Activated B cell treated with CpG ODN at 0.5 μM for 24 hours (primary cell): Measurements from ENCODE around the gene HDHD3. TPM values are rescaled to one million over a fixed set of nuclear protein-coding genes. Genes with fewer than 3 reads are reported as not detected.

ENCODE experiments used
- ATAC-seq: fragments of 200-7000 bp; cut with Tn5 transposase; one replicate; pipeline ENCODE4 v1.10.0; 2021; ENCODE audit warnings: low read depth, mild to moderate bottlenecking, moderate library complexity
- CTCF ChIA-PET: fragments of 350-600 bp; sonication (Branson Sonifier 250); formaldehyde crosslinking; loops from one replicate; lab custom pipeline; 2021; ENCODE audit warnings: antibody characterized with exemption; lab: Charles Lee
- POLR2A ChIA-PET: fragments of 350-600 bp; sonication (Branson Sonifier 250); formaldehyde crosslinking; loops from one replicate; lab custom pipeline; 2021; ENCODE audit warnings: antibody characterized with exemption; lab: Charles Lee
- DNase-seq: peaks from one replicate; pipeline ENCODE4 v3.0.0; 2022
- H3K27ac Mint-ChIP-seq: one replicate; pipeline ENCODE4 v1.8.0; 2020; ENCODE audit warnings: mixed read lengths
- H3K27me3 Mint-ChIP-seq: one replicate; pipeline ENCODE4 v1.8.0; 2021; ENCODE audit warnings: mixed read lengths
- H3K36me3 Mint-ChIP-seq: one replicate; pipeline ENCODE4 v1.8.0; 2021; ENCODE audit warnings: low read depth, mixed read lengths
- H3K4me1 Mint-ChIP-seq: one replicate; pipeline ENCODE4 v1.8.0; 2021; ENCODE audit warnings: mixed read lengths
- H3K4me3 Mint-ChIP-seq: one replicate; pipeline ENCODE4 v1.8.0; 2020; ENCODE audit warnings: mild to moderate bottlenecking, mixed read lengths
- H3K9me3 Mint-ChIP-seq: one replicate; pipeline ENCODE4 v1.8.0; 2020; ENCODE audit warnings: mixed read lengths
- intact Hi-C: fragments of 100-400 bp; cut with micrococcal nuclease; formaldehyde crosslinking; loops from one replicate; pipeline ENCODE4 v1.15.1; 2024
- total RNA-seq: library from RNA; stranded (reverse); gene quantifications from 2 replicates; pipeline ENCODE4 v1.2.3, GENCODE V29; 2022
- TF ChIP-seq, protein P1 (sequence below): fragments of 200-600 bp; IDR thresholded peaks from one replicate; pipeline ENCODE4 v1.8.0; 2022; ENCODE audit warnings: antibody characterized with exemption, mild to moderate bottlenecking

The HDHD3 gene
- total RNA-seq, 1 donor from 2014 or later: 23.9 TPM

DNA sequence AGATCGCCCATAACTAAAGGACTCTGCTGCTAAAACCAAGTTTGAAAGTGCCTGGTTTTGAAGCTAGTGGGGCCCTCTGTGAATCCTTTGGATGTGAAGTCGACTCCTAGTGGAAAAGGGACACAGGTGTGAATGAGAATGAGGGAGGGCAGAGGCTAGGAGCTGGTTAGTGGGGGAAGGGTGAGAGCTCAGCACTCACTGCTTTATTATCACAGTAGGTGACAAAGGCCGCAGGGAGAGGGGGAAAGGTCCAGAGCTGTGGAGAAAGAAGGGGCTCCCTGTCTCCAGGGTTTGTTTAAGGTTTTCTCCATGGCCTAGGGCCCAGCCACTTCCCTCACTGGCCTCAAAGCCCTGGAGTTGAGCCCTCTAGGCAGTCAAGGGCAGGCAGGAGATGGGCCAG lies 3.5 kb downstream of the HDHD3 start:
- H3K27me3 Mint-ChIP-seq: no peaks in the 10 kb centered on the region
- H3K4me3 Mint-ChIP-seq: no peak overlapping the region
- TF ChIP-seq, protein P1, sequence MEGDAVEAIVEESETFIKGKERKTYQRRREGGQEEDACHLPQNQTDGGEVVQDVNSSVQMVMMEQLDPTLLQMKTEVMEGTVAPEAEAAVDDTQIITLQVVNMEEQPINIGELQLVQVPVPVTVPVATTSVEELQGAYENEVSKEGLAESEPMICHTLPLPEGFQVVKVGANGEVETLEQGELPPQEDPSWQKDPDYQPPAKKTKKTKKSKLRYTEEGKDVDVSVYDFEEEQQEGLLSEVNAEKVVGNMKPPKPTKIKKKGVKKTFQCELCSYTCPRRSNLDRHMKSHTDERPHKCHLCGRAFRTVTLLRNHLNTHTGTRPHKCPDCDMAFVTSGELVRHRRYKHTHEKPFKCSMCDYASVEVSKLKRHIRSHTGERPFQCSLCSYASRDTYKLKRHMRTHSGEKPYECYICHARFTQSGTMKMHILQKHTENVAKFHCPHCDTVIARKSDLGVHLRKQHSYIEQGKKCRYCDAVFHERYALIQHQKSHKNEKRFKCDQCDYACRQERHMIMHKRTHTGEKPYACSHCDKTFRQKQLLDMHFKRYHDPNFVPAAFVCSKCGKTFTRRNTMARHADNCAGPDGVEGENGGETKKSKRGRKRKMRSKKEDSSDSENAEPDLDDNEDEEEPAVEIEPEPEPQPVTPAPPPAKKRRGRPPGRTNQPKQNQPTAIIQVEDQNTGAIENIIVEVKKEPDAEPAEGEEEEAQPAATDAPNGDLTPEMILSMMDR: no peak
- peaks cover 18% of the 10 kb centered on the region for H3K4me1 Mint-ChIP-seq
- H3K27ac Mint-ChIP-seq: no peak overlapping the region
- ChIA-PET CTCF (no interaction called here), POLR2A (no interaction called here)
- ATAC-seq (no peak), DNase-seq (no peak)
- peaks cover 28% of the 10 kb centered on the region for H3K36me3 Mint-ChIP-seq
- H3K9me3 Mint-ChIP-seq: no peaks in the 10 kb centered on the region
- intact Hi-C loops: no loop called here

DNA sequence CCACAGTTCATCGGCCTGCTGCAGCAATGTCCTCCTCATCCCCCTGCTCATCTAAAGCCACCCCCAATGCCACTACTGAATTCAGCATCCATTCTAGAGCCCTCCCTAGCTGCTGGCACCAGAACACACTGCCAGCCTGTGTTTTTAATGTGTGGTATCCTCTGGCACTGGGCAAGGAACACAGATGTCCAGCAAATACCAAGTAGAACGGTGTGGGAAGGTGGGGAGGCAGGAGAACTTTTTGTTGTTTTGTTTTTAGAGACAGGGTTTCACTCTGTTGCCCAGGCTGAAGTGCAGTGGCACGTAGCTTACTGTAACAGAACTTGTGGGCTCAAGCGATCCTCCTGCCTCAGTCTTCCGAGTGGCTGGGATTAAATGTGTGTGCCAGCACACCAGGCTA lies 4.7 kb downstream of the HDHD3 start:
- Mint-ChIP-seq H3K27me3 (no peaks in the 10 kb centered on the region), H3K36me3 (peaks cover 28% of the 10 kb centered on the region), H3K4me3 (no peak overlapping the region), H3K4me1 (peaks cover 18% of the 10 kb centered on the region), H3K9me3 (no peaks in the 10 kb centered on the region), H3K27ac (no peak overlapping the region)
- ChIA-PET CTCF (no interaction called here), POLR2A (interaction anchor here (1.1 kb wide), 1 partner anchor 8 kb away, joined by 3 read pairs; no protein-coding TSS in a partner anchor)
- ATAC-seq (no peak), DNase-seq (no peak)
- TF ChIP-seq, protein P1: no peak
- intact Hi-C loops: no loop called here

DNA sequence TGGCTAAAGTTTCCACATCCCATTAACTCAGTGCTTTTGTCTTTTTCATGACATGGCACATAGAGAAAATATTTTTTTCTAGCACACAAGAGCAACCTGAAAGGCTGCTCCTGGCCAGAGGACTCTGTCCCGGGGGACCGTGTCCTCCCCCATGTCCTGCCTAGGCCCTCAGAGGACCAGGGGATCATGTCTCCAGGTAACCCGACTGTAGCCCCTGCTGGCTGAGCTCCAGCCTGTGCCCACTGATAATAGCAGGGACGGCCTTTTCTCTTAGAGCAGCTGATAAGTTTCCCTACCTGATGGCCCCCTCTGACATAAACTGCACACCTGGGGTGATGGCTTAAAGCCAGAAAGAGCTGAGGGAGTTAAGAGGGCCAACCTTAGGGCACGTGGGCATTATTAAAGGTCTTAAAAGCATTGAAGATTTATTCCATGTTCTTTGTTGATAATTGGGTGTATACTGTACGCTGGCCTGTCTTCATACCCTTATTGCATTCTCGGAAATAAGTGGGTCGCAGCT lies 5.9 kb downstream of the HDHD3 start:
- peaks cover 13% of the 10 kb centered on the region for H3K4me1 Mint-ChIP-seq
- POLR2A ChIA-PET: interaction anchor here (0.6 kb wide), 1 partner anchor 20 kb away, joined by 3 read pairs; no protein-coding TSS in a partner anchor
- CTCF ChIA-PET: no interaction called here
- H3K4me3 Mint-ChIP-seq: no peak overlapping the region
- intact Hi-C loops: no loop called here
- no peak for ATAC-seq
- DNase-seq: no peak
- H3K27ac Mint-ChIP-seq: no peak overlapping the region
- TF ChIP-seq, protein P1: no peak
- H3K9me3 Mint-ChIP-seq: no peaks in the 10 kb centered on the region
- no peaks in the 10 kb centered on the region for H3K27me3 Mint-ChIP-seq
- peaks cover 26% of the 10 kb centered on the region for H3K36me3 Mint-ChIP-seq

DNA sequence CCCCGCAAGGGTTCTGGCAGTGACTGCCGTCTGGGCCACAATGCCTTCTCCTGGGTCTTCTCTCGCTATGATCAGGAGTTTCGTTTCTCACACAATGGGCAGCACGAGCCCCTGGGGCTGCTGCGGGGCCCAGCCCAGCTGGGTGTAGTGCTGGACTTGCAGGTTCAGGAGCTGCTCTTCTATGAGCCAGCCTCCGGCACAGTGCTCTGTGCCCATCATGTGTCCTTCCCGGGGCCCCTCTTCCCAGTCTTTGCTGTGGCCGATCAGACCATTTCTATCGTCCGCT lies 7.0 kb downstream of the HDHD3 start:
- peaks cover 23% of the 10 kb centered on the region for H3K36me3 Mint-ChIP-seq
- peaks cover 3% of the 10 kb centered on the region for H3K4me1 Mint-ChIP-seq
- no peak for DNase-seq
- H3K27me3 Mint-ChIP-seq: no peaks in the 10 kb centered on the region
- no peak for ATAC-seq
- POLR2A ChIA-PET: no interaction called here
- no peak overlapping the region for H3K27ac Mint-ChIP-seq
- CTCF ChIA-PET: no interaction called here
- H3K9me3 Mint-ChIP-seq: no peaks in the 10 kb centered on the region
- intact Hi-C loops: no loop called here
- TF ChIP-seq, protein P1: no peak
- H3K4me3 Mint-ChIP-seq: no peak overlapping the region

DNA sequence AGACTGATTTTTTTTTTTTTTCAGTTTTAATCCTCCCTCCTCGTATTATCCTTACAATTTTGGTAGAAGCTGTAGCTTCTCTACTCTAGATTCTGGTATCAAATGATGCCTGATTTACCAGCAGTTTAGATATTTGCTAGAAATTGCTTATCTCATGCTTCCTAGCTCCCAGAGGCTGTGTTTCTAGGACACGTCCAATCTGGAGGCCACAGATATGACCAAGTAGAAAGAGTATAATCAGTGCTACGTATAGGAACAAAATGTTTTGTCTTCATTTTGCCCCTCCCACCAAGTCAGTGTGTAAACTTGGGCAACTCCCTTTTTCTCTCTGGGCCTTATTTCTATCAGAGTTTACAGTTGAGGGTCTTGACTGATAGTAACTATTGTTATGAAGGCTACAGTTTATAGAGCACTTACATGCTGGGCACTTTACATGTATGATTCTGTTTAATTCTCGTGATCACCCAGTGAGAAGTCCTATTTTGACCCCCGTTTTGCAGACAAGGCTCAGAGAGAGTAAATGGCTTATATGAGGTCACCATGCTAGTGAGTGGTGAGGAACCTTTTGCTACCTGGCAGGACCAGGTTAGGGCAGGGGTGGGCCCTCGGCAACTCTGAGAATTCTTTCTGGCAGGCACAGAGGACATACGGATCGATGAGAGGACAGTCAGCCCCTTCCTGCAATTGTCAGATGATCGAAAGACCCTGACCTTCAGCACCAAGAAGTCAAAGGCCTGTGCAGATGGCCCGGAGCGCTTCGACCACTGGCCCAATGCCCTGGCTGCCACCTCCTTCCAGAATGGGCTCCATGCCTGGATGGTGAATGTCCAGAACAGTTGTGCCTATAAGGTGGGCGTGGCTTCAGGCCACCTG lies 7.6 kb downstream of the HDHD3 start:
- Mint-ChIP-seq H3K27ac (no peak overlapping the region), H3K36me3 (peaks cover 19% of the 10 kb centered on the region), H3K27me3 (no peaks in the 10 kb centered on the region), H3K4me1 (no peaks in the 10 kb centered on the region), H3K4me3 (no peak overlapping the region), H3K9me3 (no peaks in the 10 kb centered on the region)
- POLR2A ChIA-PET: no interaction called here
- TF ChIP-seq, protein P1: no peak
- ATAC-seq: no peak
- intact Hi-C loops: no loop called here
- DNase-seq: no peak
- CTCF ChIA-PET: no interaction called here
